Anterior cingulate cortex (tissue), 58 donors: ENCODE results near the gene CSNK2A1.
"Not testable (repeated sequence)": the region's sequence is repeated elsewhere in the genome, so short reads cannot be mapped to it uniquely, and the experiment has no call there.

ENCODE experiments used
- DNase-seq, 58 donors: peaks; one replicate each; lab custom pipeline; 2025; lab: John Stamatoyannopoulos, UW

CSNK2A1 gene

GRCh38 chr20:503048-503737, 40.4 kb downstream of the CSNK2A1 start:
- DNase-seq = no peak

- no peak for DNase-seq
These were observed 45.6 kb downstream of the CSNK2A1 start for GRCh38 chr20:497979-498378.

- DNase-seq = no peak
These were observed 47.4 kb downstream of the CSNK2A1 start for GRCh38 chr20:496126-496696.

GRCh38 chr20:492159-492558, 51.4 kb downstream of the CSNK2A1 start:
- no peak for DNase-seq

- no peak for DNase-seq
These were observed 55.9 kb downstream of the CSNK2A1 start for GRCh38 chr20:487655-488054.

- peak in 18 of 58 donors; percentile 1 to 32 (median 12) for DNase-seq
These were observed 59.6 kb downstream of the CSNK2A1 start for GRCh38 chr20:483815-484644.

GRCh38 chr20:481167-481566, 62.4 kb downstream of the CSNK2A1 start:
- no peak for DNase-seq

- no peak for DNase-seq
These were observed 63.5 kb downstream of the CSNK2A1 start for GRCh38 chr20:480044-480443.

GRCh38 chr20:479487-479886, 64.1 kb downstream of the CSNK2A1 start:
- no peak for DNase-seq

GRCh38 chr20:478949-479429, 64.6 kb downstream of the CSNK2A1 start:
- peak in 2 of 58 donors; percentile 18 to 61 for DNase-seq

GRCh38 chr20:478010-478948, 65.3 kb downstream of the CSNK2A1 start:
- DNase-seq = no peak

GRCh38 chr20:476561-477249, 66.9 kb downstream of the CSNK2A1 start:
- not testable (repeated sequence) for DNase-seq

- no peak for DNase-seq
These were observed 67.9 kb downstream of the CSNK2A1 start for GRCh38 chr20:475463-476357.

GRCh38 chr20:474581-474980, 69.0 kb downstream of the CSNK2A1 start:
- DNase-seq = no peak

GRCh38 chr20:472889-473292, 70.7 kb downstream of the CSNK2A1 start:
- no peak for DNase-seq

GRCh38 chr20:472137-472846, 71.3 kb downstream of the CSNK2A1 start:
- no peak for DNase-seq

- DNase-seq = no peak
These were observed 73.7 kb downstream of the CSNK2A1 start for GRCh38 chr20:469746-470490.
